ENCODE results near the gene MPPED2.

The MPPED2 gene

GRCh38 chr11:30522536-30523243 is 63.5 kb downstream of the MPPED2 start:
- DNase-seq, result no peak

GRCh38 chr11:30521297-30522071 is 64.7 kb downstream of the MPPED2 start:
- DNase-seq, result no peak

- no peak for DNase-seq
Measured at GRCh38 chr11:30513087-30513486, 73.1 kb downstream of the MPPED2 start.

GRCh38 chr11:30511408-30511807 is 74.7 kb downstream of the MPPED2 start:
- DNase-seq, result no peak

GRCh38 chr11:30510750-30511149 is 75.4 kb downstream of the MPPED2 start:
- no peak for DNase-seq

GRCh38 chr11:30509364-30509763 is 76.8 kb downstream of the MPPED2 start:
- DNase-seq, result no peak

GRCh38 chr11:30508594-30508993 is 77.6 kb downstream of the MPPED2 start:
- no peak for DNase-seq

GRCh38 chr11:30505603-30506002 is 80.5 kb downstream of the MPPED2 start:
- DNase-seq, result no peak

GRCh38 chr11:30504468-30504867 is 81.7 kb downstream of the MPPED2 start:
- no peak for DNase-seq

GRCh38 chr11:30503156-30503555 is 83.0 kb downstream of the MPPED2 start:
- no peak for DNase-seq

GRCh38 chr11:30502305-30502704 is 83.8 kb downstream of the MPPED2 start:
- no peak for DNase-seq

GRCh38 chr11:30501744-30502143 is 84.4 kb downstream of the MPPED2 start:
- DNase-seq, result no peak

- DNase-seq, result no peak
Measured at GRCh38 chr11:30499940-30500339, 86.2 kb downstream of the MPPED2 start.

- DNase-seq, result no peak
Measured at GRCh38 chr11:30497600-30497999, 88.6 kb downstream of the MPPED2 start.

GRCh38 chr11:30496935-30497334 is 89.2 kb downstream of the MPPED2 start:
- no peak for DNase-seq

- DNase-seq, result no peak
Measured at GRCh38 chr11:30495437-30495836, 90.7 kb downstream of the MPPED2 start.

- no peak for DNase-seq
Measured at GRCh38 chr11:30489511-30489910, 96.6 kb downstream of the MPPED2 start.

GRCh38 chr11:30489076-30489475 is 97.1 kb downstream of the MPPED2 start:
- DNase-seq, result no peak

GRCh38 chr11:30488304-30488998 is 97.7 kb downstream of the MPPED2 start:
- no peak for DNase-seq

- DNase-seq, result no peak
Measured at GRCh38 chr11:30487200-30487898, 98.8 kb downstream of the MPPED2 start.

- DNase-seq, result no peak
Measured at GRCh38 chr11:30485756-30486155, 100.4 kb downstream of the MPPED2 start.

GRCh38 chr11:30485222-30485621 is 100.9 kb downstream of the MPPED2 start:
- no peak for DNase-seq

GRCh38 chr11:30483056-30483455 is 103.1 kb downstream of the MPPED2 start:
- no peak for DNase-seq

Data from stimulated activated CD4-positive, alpha-beta T cell treated with anti-CD3 and anti-CD28 coated beads, Interleukin-4, amount 100 ng/mL, for 1 hour (primary cell).